ENCODE data around the gene PRR30.

PRR30 gene

GRCh38 chr2:27100036-27100435, 39.2 kb downstream of the PRR30 start:
- DNase-seq (ENCODE audit: extremely low read depth in 1 of 2, low read depth in 1 of 2), result no peak

- no peak for DNase-seq (ENCODE audit: extremely low read depth in 1 of 2, low read depth in 1 of 2)
Observed at GRCh38 chr2:27099334-27099955, 39.8 kb downstream of the PRR30 start.

- no peak for DNase-seq (ENCODE audit: extremely low read depth in 1 of 2, low read depth in 1 of 2)
Observed at GRCh38 chr2:27097341-27097740, 41.9 kb downstream of the PRR30 start.

- DNase-seq (ENCODE audit: extremely low read depth in 1 of 2, low read depth in 1 of 2), result no peak
Observed at GRCh38 chr2:27096748-27097297, 42.4 kb downstream of the PRR30 start.

- DNase-seq (ENCODE audit: extremely low read depth in 1 of 2, low read depth in 1 of 2), result no peak
Observed at GRCh38 chr2:27095745-27096651, 43.2 kb downstream of the PRR30 start.

GRCh38 chr2:27095427-27095744, 43.8 kb downstream of the PRR30 start:
- no peak for DNase-seq (ENCODE audit: extremely low read depth in 1 of 2, low read depth in 1 of 2)

GRCh38 chr2:27094353-27094984, 44.7 kb downstream of the PRR30 start:
- no peak for DNase-seq (ENCODE audit: extremely low read depth in 1 of 2, low read depth in 1 of 2)

GRCh38 chr2:27093430-27094352, 45.5 kb downstream of the PRR30 start:
- no peak for DNase-seq (ENCODE audit: extremely low read depth in 1 of 2, low read depth in 1 of 2)

- DNase-seq (ENCODE audit: extremely low read depth in 1 of 2, low read depth in 1 of 2), result no peak
Observed at GRCh38 chr2:27092696-27093429, 46.3 kb downstream of the PRR30 start.

- no peak for DNase-seq (ENCODE audit: extremely low read depth in 1 of 2, low read depth in 1 of 2)
Observed at GRCh38 chr2:27091746-27092695, 47.2 kb downstream of the PRR30 start.

- no peak for DNase-seq (ENCODE audit: extremely low read depth in 1 of 2, low read depth in 1 of 2)
Observed at GRCh38 chr2:27089111-27089954, 49.9 kb downstream of the PRR30 start.

- DNase-seq (ENCODE audit: extremely low read depth in 1 of 2, low read depth in 1 of 2), result no peak
Observed at GRCh38 chr2:27088634-27089033, 50.6 kb downstream of the PRR30 start.

- DNase-seq (ENCODE audit: extremely low read depth in 1 of 2, low read depth in 1 of 2), result no peak
Observed at GRCh38 chr2:27087823-27088410, 51.3 kb downstream of the PRR30 start.

All from activated CD8-positive, alpha-beta memory T cell treated with anti-CD3 and anti-CD28 coated beads for 1 hour (primary cell).